GM19023 (cell line): Measurements from ENCODE around the gene DSCAM.
"Not testable (repeated sequence)": the region's sequence is repeated elsewhere in the genome, so short reads cannot be mapped to it uniquely, and the experiment has no call there.

Experiments
- ATAC-seq: cut with Tn5 transposase; IDR thresholded peaks from one replicate; pipeline ENCODE4 v1.9.1; 2021; ENCODE audit warnings: mild to moderate bottlenecking, moderate library complexity; ENCODE audit not compliant: unreplicated experiment

The DSCAM gene

GRCh38 chr21:40337981-40338380 is 509.0 kb downstream of the DSCAM start:
- ATAC-seq, result no peak

- ATAC-seq, result no peak
Observed at GRCh38 chr21:40335704-40336103, 511.3 kb downstream of the DSCAM start.

GRCh38 chr21:40334159-40334558 is 512.8 kb downstream of the DSCAM start:
- no peak for ATAC-seq

GRCh38 chr21:40333731-40334130 is 513.2 kb downstream of the DSCAM start:
- ATAC-seq, result no peak

- no peak for ATAC-seq
Observed at GRCh38 chr21:40331804-40332203, 515.2 kb downstream of the DSCAM start.

GRCh38 chr21:40331172-40331571 is 515.8 kb downstream of the DSCAM start:
- ATAC-seq, result no peak

GRCh38 chr21:40324389-40324788 is 522.6 kb downstream of the DSCAM start:
- no peak for ATAC-seq

GRCh38 chr21:40320718-40321117 is 526.2 kb downstream of the DSCAM start:
- ATAC-seq, result not testable (repeated sequence)

GRCh38 chr21:40318371-40318770 is 528.6 kb downstream of the DSCAM start:
- no peak for ATAC-seq

GRCh38 chr21:40316104-40316503 is 530.9 kb downstream of the DSCAM start:
- no peak for ATAC-seq

- ATAC-seq, result no peak
Observed at GRCh38 chr21:40315626-40316025, 531.3 kb downstream of the DSCAM start.

GRCh38 chr21:40313260-40313659 is 533.7 kb downstream of the DSCAM start:
- ATAC-seq, result no peak

GRCh38 chr21:40300300-40300699 is 546.7 kb downstream of the DSCAM start:
- no peak for ATAC-seq

- no peak for ATAC-seq
Observed at GRCh38 chr21:40299451-40299850, 547.5 kb downstream of the DSCAM start.

GRCh38 chr21:40294345-40294744 is 552.6 kb downstream of the DSCAM start:
- no peak for ATAC-seq

GRCh38 chr21:40291560-40291959 is 555.4 kb downstream of the DSCAM start:
- ATAC-seq, result no peak

GRCh38 chr21:40284409-40284808 is 562.5 kb downstream of the DSCAM start:
- no peak for ATAC-seq

- ATAC-seq, result no peak
Observed at GRCh38 chr21:40282912-40283886, 563.8 kb downstream of the DSCAM start.

- no peak for ATAC-seq
Observed at GRCh38 chr21:40278345-40278744, 568.6 kb downstream of the DSCAM start.

GRCh38 chr21:40276001-40276400 is 571.0 kb downstream of the DSCAM start:
- no peak for ATAC-seq

GRCh38 chr21:40272037-40272436 is 574.9 kb downstream of the DSCAM start:
- ATAC-seq, result no peak

- no peak for ATAC-seq
Observed at GRCh38 chr21:40271164-40271563, 575.8 kb downstream of the DSCAM start.

- no peak for ATAC-seq
Observed at GRCh38 chr21:40270047-40270446, 576.9 kb downstream of the DSCAM start.
